Upper lobe of right lung (tissue), 1 donor: ENCODE data around the gene SEC63. TPM values are rescaled to one million over a fixed set of nuclear protein-coding genes. Genes with fewer than 3 reads are reported as not detected.
"Not testable (repeated sequence)": the region's sequence is repeated elsewhere in the genome, so short reads cannot be mapped to it uniquely, and the experiment has no call there.

ENCODE experiments used
- ATAC-seq: fragments of 200-7000 bp; cut with Tn5 transposase; one replicate; pipeline ENCODE4 v1.9.1; 2020; ENCODE audit warnings: mild to moderate bottlenecking, moderate library complexity
- DNase-seq: peaks from one replicate; pipeline ENCODE4 v3.0.0-alpha.2; 2020
- H3K27ac ChIP-seq: fragments of 200-600 bp; one replicate; pipeline ENCODE4 v1.8.0; 2022
- H3K27me3 ChIP-seq: fragments of 200-600 bp; one replicate; pipeline ENCODE4 v1.8.0; 2022; ENCODE audit warnings: mild to moderate bottlenecking
- H3K36me3 ChIP-seq: fragments of 200-600 bp; one replicate; pipeline ENCODE4 v1.8.0; 2022
- H3K4me1 ChIP-seq: fragments of 200-600 bp; one replicate; pipeline ENCODE4 v1.8.0; 2022
- H3K4me3 ChIP-seq: fragments of 200-600 bp; one replicate; pipeline ENCODE4 v1.8.0; 2022; ENCODE audit warnings: mild to moderate bottlenecking
- H3K9me3 ChIP-seq: fragments of 200-600 bp; one replicate; pipeline ENCODE4 v1.8.0; 2022
- intact Hi-C: fragments of 100-400 bp; cut with DNase I; formaldehyde crosslinking; loops from one replicate; pipeline ENCODE4 v1.11.0; 2022
- total RNA-seq: library from RNA; stranded (reverse); fragmentation: NEBNext Ultra II Directional; extraction: Animal tissue kit (Norgen Biotek cat#: 25700); gene quantifications from one replicate; pipeline ENCODE4 v1.2.1, GENCODE V29; 2021
- TF ChIP-seq, protein P1 (sequence below): fragments of 200-600 bp; IDR thresholded peaks from one replicate; pipeline ENCODE4 v1.8.0; 2022; ENCODE audit warnings: antibody characterized with exemption
- donor health status: DM: no; HTN: yes; CAD: no; lungs with severe emphysema.

The SEC63 gene
- total RNA-seq, 1 donor from 2014 or later: 118 TPM

DNA sequence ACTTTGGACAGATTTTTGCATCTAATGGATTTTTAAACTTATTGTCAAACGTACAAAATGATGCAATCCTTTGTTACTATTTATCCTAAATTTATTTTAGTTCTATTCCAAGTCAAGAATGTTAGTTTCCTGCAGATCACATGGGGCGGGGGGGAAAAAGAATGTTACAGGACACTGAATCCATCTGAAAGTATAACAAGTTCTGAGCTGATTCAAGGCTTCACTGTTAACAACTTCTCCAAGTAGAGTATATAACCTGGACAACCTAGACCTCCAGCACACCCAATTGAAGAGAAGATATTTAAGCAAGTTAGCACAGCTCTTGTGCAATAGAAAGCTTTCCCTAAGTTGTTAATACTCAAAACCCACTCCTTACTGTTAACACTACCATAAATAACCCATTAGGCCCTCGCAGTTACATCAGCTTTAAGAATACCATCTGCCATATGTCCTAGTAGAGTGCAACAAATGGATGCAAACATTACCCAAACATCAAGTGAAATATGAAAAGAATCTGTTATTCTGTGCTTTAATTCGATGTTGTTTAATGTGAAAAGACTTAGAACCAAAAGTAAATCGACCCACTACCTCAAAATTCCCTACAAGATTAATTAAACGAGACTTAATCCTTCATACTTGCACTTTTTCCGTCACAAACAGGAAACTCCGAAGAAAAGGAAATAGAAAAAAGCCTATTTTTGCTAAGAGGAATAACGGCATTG lies 1.3 kb downstream of the SEC63 start:
- Histone ChIP-seq H3K9me3 (no peaks in the 10 kb centered on the region), H3K27me3 (no peaks in the 10 kb centered on the region), H3K4me1 (peaks cover 36% of the 10 kb centered on the region), H3K27ac (peak overlapping the region; percentile 93), H3K4me3 (peak overlapping the region; percentile 81), H3K36me3 (no peaks in the 10 kb centered on the region)
- intact Hi-C loops: no loop called here
- DNase-seq (no peak), ATAC-seq (no peak)
- TF ChIP-seq, protein P1, sequence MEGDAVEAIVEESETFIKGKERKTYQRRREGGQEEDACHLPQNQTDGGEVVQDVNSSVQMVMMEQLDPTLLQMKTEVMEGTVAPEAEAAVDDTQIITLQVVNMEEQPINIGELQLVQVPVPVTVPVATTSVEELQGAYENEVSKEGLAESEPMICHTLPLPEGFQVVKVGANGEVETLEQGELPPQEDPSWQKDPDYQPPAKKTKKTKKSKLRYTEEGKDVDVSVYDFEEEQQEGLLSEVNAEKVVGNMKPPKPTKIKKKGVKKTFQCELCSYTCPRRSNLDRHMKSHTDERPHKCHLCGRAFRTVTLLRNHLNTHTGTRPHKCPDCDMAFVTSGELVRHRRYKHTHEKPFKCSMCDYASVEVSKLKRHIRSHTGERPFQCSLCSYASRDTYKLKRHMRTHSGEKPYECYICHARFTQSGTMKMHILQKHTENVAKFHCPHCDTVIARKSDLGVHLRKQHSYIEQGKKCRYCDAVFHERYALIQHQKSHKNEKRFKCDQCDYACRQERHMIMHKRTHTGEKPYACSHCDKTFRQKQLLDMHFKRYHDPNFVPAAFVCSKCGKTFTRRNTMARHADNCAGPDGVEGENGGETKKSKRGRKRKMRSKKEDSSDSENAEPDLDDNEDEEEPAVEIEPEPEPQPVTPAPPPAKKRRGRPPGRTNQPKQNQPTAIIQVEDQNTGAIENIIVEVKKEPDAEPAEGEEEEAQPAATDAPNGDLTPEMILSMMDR: no peak

GRCh38 chr6:107956181-107956580 lies 1.8 kb downstream of the SEC63 start:
- intact Hi-C loops: no loop called here

DNA sequence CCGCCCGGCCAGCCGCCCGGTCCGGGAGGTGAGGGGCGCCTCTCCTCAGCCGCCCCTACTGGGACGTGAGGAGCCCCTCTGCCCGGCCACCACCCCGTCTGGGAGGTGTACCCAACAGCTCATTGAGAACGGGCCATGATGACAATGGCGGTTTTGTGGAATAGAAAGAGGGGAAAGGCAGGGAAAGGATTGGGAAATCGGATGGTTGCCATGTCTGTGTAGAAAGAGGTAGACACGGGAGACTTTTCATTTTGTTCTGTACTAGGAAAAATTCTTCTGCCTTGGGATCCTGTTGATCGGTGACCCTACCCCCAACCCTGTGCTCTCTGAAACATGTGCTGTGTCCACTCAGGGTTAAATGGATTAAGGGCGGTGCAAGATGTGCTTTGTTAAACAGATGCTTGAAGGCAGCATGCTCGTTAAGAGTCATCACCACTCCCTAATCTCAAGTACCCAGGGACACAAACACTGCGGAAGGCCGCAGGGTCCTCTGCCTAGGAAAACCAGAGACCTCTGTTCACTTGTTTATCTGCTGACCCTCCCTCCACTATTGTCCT lies 4.1 kb downstream of the SEC63 start:
- peaks cover 44% of the 10 kb centered on the region for H3K4me1 ChIP-seq
- DNase-seq, H3K27me3 ChIP-seq, ATAC-seq, H3K36me3 ChIP-seq, H3K9me3 ChIP-seq, H3K27ac ChIP-seq, H3K4me3 ChIP-seq, intact Hi-C loops: not testable (repeated sequence)

More at GRCh38 chr6:107956181-107956580, 1.8 kb downstream of the SEC63 start:
- H3K27ac ChIP-seq: peak overlapping the region; percentile 93
- H3K4me1 ChIP-seq: peaks cover 39% of the 10 kb centered on the region
- H3K9me3 ChIP-seq: no peaks in the 10 kb centered on the region
- H3K36me3 ChIP-seq: no peaks in the 10 kb centered on the region
- ATAC-seq (no peak), DNase-seq (no peak)
- no peaks in the 10 kb centered on the region for H3K27me3 ChIP-seq
- TF ChIP-seq, protein P1: no peak
- H3K4me3 ChIP-seq: peak overlapping the region; percentile 81

DNA sequence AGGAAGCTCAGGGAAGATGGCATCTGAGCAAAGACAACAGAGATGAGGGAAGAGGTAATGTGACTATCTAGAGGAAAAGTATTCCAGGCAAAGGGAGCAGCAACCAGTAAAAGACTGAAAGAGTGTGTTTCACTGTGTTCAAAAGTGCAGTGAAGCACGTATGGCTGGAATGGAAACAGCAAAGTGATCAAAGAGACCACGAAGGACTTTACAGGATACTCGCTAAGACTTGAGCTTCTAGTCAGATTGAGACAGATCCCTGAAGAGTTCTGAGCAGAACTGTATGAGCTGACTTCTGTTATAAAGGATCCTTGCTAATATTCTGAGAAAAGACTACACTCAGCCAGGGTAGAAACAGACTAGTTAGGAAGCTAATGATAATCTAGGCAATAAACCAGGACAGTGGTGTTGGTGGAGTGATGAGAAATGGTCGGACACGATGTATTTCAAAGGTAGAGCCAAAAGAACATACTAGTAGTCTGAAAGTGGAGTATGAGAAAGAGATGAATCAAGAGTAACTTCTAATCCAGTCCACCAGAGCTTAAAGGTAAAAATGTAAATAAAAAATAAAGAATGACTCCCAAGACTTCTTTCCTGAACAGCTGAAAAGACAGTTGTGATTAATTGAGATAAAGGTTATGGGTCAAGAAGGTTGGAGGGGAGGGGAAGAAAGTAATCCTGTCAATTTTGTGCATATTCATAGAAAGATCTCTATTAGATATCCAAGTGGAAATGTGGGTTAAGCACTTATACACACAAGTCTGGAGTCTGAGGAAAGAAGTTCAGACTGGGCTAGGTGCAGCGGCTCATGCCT lies 14.2 kb downstream of the SEC63 start:
- Histone ChIP-seq H3K36me3 (no peaks in the 10 kb centered on the region), H3K4me1 (peaks cover 17% of the 10 kb centered on the region), H3K4me3 (no peak overlapping the region), H3K27me3 (no peaks in the 10 kb centered on the region), H3K27ac (no peak overlapping the region), H3K9me3 (no peaks in the 10 kb centered on the region)
- intact Hi-C loops: no loop called here
- no peak for DNase-seq
- TF ChIP-seq, protein P1: no peak
- no peak for ATAC-seq

DNA sequence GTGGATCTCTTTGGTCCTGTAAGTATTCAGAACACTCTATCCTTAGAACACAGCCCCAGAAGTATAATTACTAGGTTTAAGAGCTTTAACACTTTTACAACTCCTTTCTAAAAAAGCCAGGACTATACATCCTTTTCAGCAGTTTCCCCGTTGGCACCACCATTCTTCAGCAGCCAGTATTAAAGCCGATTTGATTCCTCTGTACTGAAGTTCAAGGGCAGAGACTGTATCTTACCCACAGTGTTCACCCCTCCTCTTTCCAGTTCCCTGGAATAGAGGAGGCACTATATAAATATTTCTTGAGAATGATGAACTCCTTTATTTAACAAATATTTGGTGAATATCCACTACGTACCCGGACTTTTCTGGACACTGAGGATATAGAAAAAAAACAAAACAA lies 15.9 kb downstream of the SEC63 start:
- intact Hi-C loops: no loop called here
- no peaks in the 10 kb centered on the region for H3K27me3 ChIP-seq
- H3K36me3 ChIP-seq: no peaks in the 10 kb centered on the region
- peaks cover 10% of the 10 kb centered on the region for H3K4me1 ChIP-seq
- no peak overlapping the region for H3K4me3 ChIP-seq
- TF ChIP-seq, protein P1: no peak
- H3K27ac ChIP-seq: no peak overlapping the region
- no peaks in the 10 kb centered on the region for H3K9me3 ChIP-seq
- DNase-seq: no peak
- no peak for ATAC-seq

- no peak overlapping the region for H3K4me3 ChIP-seq
- no peak for DNase-seq
- no peaks in the 10 kb centered on the region for H3K27me3 ChIP-seq
- H3K27ac ChIP-seq: no peak overlapping the region
- TF ChIP-seq, protein P1: no peak
- peaks cover 10% of the 10 kb centered on the region for H3K4me1 ChIP-seq
- no peaks in the 10 kb centered on the region for H3K36me3 ChIP-seq
- peak; percentile 43 for ATAC-seq
- H3K9me3 ChIP-seq: no peaks in the 10 kb centered on the region
- intact Hi-C loops: no loop called here
These were observed 16.4 kb downstream of the SEC63 start for GRCh38 chr6:107941627-107942026.
